GM18870 (cell line): ENCODE results near the gene SLC9A7.

Experiments used
- ATAC-seq: cut with Tn5 transposase; IDR thresholded peaks from one replicate; pipeline ENCODE4 v1.9.1; 2021; ENCODE audit warnings: moderate library complexity; ENCODE audit not compliant: unreplicated experiment

Gene SLC9A7

GRCh38 chrX:46575586-46575985 is 183.3 kb downstream of the SLC9A7 start:
- no peak for ATAC-seq

- ATAC-seq, result no peak
Observed at GRCh38 chrX:46574774-46575381, 184.0 kb downstream of the SLC9A7 start.

GRCh38 chrX:46573892-46574773 is 184.8 kb downstream of the SLC9A7 start:
- ATAC-seq, result no peak

- ATAC-seq, result peak; percentile 8
Observed at GRCh38 chrX:46573331-46573891, 185.5 kb downstream of the SLC9A7 start, which contains the start of gene CHST7. Gene CHST7 (plus strand): TSS chrX:46573765. CDS start chrX:46573932, 167 bp downstream.

GRCh38 chrX:46572340-46572936 is 186.5 kb downstream of the SLC9A7 start:
- ATAC-seq, result peak; percentile 61

GRCh38 chrX:46571423-46572339 is 187.2 kb downstream of the SLC9A7 start:
- peak; percentile 24 for ATAC-seq

GRCh38 chrX:46569621-46570020 is 189.3 kb downstream of the SLC9A7 start:
- no peak for ATAC-seq

GRCh38 chrX:46567388-46567787 is 191.5 kb downstream of the SLC9A7 start:
- no peak for ATAC-seq

GRCh38 chrX:46561824-46562657 is 196.9 kb downstream of the SLC9A7 start:
- peak; percentile 99 for ATAC-seq

GRCh38 chrX:46559062-46559461 is 199.9 kb downstream of the SLC9A7 start:
- no peak for ATAC-seq

GRCh38 chrX:46554942-46555341 is 204.0 kb downstream of the SLC9A7 start:
- no peak for ATAC-seq

- no peak for ATAC-seq
Observed at GRCh38 chrX:46553935-46554334, 205.0 kb downstream of the SLC9A7 start.

GRCh38 chrX:46551494-46552128 is 207.3 kb downstream of the SLC9A7 start:
- ATAC-seq, result no peak

- no peak for ATAC-seq
Observed at GRCh38 chrX:46549914-46550313, 209.0 kb downstream of the SLC9A7 start.
